ENCODE data around the gene SRRM3.

DNA sequence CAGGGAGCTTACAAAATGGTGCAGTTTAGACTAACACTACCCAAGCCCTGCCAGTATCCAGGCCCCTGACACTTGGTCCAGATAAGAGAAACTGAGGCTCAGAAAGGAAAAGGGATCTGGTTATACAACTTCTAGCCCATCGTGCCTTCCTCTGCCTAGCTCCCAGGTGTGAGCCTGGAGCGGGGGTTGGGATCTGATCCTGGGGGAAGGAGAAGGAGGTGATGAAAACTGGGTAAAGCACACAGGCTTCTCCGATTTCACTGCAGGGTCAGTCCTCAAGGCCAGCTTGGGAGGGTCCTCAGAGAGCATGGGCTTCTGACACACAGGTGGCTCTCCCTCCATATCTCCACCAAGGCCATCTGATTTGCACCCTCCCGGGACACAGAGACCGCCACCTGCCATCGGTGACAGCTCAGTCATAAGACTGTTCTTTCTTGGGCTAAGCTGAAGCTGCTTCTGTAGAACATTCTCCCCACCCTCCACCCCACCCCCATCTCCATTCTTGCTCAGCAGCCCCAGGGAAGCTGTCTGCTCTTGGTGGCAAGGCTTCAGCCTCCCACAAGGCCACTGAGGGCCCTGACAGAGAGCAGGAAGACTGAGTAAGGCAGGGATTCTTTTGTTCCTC, 16.4 kb downstream of the SRRM3 start:
- no peak for TF ChIP-seq HSF4 (CRISPR knock-in tag; IDR thresholded peaks at IDR 0.05; ENCODE audit: borderline replicate concordance)
- TF ChIP-seq HMG20A (CRISPR knock-in tag; conservative IDR thresholded peaks at IDR 0.05) = no peak
- TF ChIP-seq, protein P1, sequence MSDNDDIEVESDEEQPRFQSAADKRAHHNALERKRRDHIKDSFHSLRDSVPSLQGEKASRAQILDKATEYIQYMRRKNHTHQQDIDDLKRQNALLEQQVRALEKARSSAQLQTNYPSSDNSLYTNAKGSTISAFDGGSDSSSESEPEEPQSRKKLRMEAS (CRISPR knock-in tag; IDR thresholded peaks at IDR 0.05) = no peak
- TF ChIP-seq, protein P2, sequence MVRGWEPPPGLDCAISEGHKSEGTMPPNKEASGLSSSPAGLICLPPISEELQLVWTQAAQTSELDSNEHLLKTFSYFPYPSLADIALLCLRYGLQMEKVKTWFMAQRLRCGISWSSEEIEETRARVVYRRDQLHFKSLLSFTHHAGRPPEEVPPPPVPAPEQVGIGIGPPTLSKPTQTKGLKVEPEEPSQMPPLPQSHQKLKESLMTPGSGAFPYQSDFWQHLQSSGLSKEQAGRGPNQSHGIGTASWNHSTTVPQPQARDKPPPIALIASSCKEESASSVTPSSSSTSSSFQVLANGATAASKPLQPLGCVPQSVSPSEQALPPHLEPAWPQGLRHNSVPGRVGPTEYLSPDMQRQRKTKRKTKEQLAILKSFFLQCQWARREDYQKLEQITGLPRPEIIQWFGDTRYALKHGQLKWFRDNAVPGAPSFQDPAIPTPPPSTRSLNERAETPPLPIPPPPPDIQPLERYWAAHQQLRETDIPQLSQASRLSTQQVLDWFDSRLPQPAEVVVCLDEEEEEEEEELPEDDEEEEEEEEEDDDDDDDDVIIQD (CRISPR knock-in tag; IDR thresholded peaks at IDR 0.05) = no peak
- TF ChIP-seq ZFX (CRISPR knock-in tag; IDR thresholded peaks at IDR 0.05) = no peak
- TF ChIP-seq, protein P3, sequence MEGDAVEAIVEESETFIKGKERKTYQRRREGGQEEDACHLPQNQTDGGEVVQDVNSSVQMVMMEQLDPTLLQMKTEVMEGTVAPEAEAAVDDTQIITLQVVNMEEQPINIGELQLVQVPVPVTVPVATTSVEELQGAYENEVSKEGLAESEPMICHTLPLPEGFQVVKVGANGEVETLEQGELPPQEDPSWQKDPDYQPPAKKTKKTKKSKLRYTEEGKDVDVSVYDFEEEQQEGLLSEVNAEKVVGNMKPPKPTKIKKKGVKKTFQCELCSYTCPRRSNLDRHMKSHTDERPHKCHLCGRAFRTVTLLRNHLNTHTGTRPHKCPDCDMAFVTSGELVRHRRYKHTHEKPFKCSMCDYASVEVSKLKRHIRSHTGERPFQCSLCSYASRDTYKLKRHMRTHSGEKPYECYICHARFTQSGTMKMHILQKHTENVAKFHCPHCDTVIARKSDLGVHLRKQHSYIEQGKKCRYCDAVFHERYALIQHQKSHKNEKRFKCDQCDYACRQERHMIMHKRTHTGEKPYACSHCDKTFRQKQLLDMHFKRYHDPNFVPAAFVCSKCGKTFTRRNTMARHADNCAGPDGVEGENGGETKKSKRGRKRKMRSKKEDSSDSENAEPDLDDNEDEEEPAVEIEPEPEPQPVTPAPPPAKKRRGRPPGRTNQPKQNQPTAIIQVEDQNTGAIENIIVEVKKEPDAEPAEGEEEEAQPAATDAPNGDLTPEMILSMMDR (IDR thresholded peaks at IDR 0.05 in 2 of 3, conservative IDR thresholded peaks at IDR 0.05 in 1 of 3; ENCODE audit: insufficient read depth in 2 of 3, low read depth in 1 of 3, low read length in 3 of 3) = no peak
- no peak for TF ChIP-seq HDAC2 (IDR thresholded peaks at IDR 0.05)

Measured in K562 (cell line).